Body of pancreas (tissue), 4 donors: ENCODE data around the gene SERPINA6. TPM values are rescaled to one million over a fixed set of nuclear protein-coding genes. Genes with fewer than 3 reads are reported as not detected.
A peak's percentile ranks its signal among the peaks of the same experiment; 100 is the strongest.

Source experiments
- ATAC-seq: fragments of 150-250 bp; one replicate; pipeline ENCODE4 v1.9.1; 2016
- DNase-seq, 4 donors: peaks; one replicate each; pipeline ENCODE4 v3.0.0-alpha.2; 2019
- H3K27ac ChIP-seq, 4 donors: fragments of 200-600 bp; sonication (generic); 1 replicate in 3 of 4; 2 replicates in 1 of 4; pipeline versions ENCODE4 v1.5.1 to v1.6.1; 2016 to 2019; ENCODE audit warnings: mild to moderate bottlenecking in 1 of 4, mixed read lengths in 1 of 4, moderate library complexity in 1 of 4
- H3K27me3 ChIP-seq, 2 donors: fragments of 200-600 bp; sonication (generic); one replicate each; pipeline ENCODE4 v1.6.0; 2016; ENCODE audit warnings: mild to moderate bottlenecking in 1 of 2
- H3K36me3 ChIP-seq, 2 donors: fragments of 200-600 bp; sonication (generic); replicated peaks in 1 of 2; 2 replicates each; pipeline ENCODE4 v1.5.1; 2016; ENCODE audit warnings: low read depth in 2 of 2; ENCODE audit not compliant: insufficient read depth in 1 of 2
- H3K4me1 ChIP-seq: fragments of 200-600 bp; sonication (generic); one replicate; pipeline ENCODE4 v1.6.0; 2016
- H3K4me3 ChIP-seq, 2 donors: fragments of 200-600 bp; sonication (generic); 1 replicate in 1 of 2; 2 replicates in 1 of 2; pipeline ENCODE4 v1.5.1; 2016 to 2019
- H3K9me3 ChIP-seq, 3 donors: fragments of 200-600 bp; sonication (generic); 1 replicate in 2 of 3; 2 replicates in 1 of 3; pipeline ENCODE4 v1.5.1; 2016
- POLR2A ChIP-seq, 3 donors: fragments of 450-650 bp; IDR thresholded peaks; one replicate each; pipeline ENCODE4 v1.6.1; 2016; ENCODE audit warnings: antibody characterized with exemption in 3 of 3, mild to moderate bottlenecking in 2 of 3
- WGBS, 2 donors: methylation state at CpG; one replicate each; pipeline ENCODE4 v1.1.5; 2017; 5-methylcytosine and 5-hydroxymethylcytosine counted together
- intact Hi-C: fragments of 100-400 bp; cut with DNase I; formaldehyde crosslinking; loops from one replicate; pipeline ENCODE4 v1.15.1; 2023
- total RNA-seq, 2 donors: library from RNA; depleted of rRNA; stranded (reverse); fragments of >200 nt; gene quantifications; one replicate each; pipeline ENCODE4 v1.1.0, GENCODE V29; 2016
- TF ChIP-seq, protein P1 (sequence below), 7 experiments: fragments of 450-650 bp in 4 of 7; fragments of 200-600 bp in 3 of 7; sonication (generic) in 3 of 7; IDR thresholded peaks; one replicate each; pipeline ENCODE4 v1.5.1; 2016 to 2019; ENCODE audit warnings: antibody characterized with exemption in 7 of 7

Gene SERPINA6
- total RNA-seq, 2 donors from 2014 or later, result 6.5 to 10.9 TPM

DNA sequence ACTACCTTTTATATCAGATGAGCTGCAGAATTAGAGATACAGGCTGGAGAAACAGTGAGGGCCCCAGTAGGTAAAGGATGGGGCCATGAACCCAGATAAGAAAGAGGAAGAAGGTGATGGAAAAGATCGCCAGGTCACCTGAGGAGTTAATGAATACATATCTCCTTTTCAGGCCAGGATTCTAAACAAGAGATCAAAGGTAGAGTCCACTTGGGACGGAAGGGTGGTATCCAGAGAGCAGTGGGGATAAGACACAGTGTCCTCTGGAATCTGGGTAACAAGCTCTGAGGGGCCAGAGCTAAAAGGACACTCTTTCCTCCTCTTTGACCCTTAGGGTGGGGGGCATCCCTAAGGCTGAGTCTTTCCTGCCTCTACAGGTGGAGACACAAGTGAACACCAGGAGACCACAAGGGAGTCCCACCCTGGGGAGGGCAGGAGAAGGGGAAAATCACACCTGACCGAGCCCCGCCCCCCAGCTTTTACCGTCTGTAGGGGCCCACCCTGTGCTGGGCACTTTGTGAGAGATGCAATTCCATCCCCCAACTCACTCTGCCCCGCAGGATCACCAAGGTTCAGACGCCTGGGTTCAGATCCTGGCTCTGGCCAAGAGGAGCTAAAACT, 37.9 kb upstream of the SERPINA6 start:
- no peaks in the 10 kb centered on the region for H3K9me3 ChIP-seq
- no peak for ATAC-seq
- no peak overlapping the region for H3K27ac ChIP-seq
- TF ChIP-seq, protein P1, sequence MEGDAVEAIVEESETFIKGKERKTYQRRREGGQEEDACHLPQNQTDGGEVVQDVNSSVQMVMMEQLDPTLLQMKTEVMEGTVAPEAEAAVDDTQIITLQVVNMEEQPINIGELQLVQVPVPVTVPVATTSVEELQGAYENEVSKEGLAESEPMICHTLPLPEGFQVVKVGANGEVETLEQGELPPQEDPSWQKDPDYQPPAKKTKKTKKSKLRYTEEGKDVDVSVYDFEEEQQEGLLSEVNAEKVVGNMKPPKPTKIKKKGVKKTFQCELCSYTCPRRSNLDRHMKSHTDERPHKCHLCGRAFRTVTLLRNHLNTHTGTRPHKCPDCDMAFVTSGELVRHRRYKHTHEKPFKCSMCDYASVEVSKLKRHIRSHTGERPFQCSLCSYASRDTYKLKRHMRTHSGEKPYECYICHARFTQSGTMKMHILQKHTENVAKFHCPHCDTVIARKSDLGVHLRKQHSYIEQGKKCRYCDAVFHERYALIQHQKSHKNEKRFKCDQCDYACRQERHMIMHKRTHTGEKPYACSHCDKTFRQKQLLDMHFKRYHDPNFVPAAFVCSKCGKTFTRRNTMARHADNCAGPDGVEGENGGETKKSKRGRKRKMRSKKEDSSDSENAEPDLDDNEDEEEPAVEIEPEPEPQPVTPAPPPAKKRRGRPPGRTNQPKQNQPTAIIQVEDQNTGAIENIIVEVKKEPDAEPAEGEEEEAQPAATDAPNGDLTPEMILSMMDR (IDR thresholded peaks at IDR 0.05), result no peak
- TF ChIP-seq POLR2A (IDR thresholded peaks at IDR 0.05), result no peak
- no peak for DNase-seq
- WGBS, 2 donors, result 31 to 65% methylated on average over 2 to 7 of the region's 7 CpGs
- intact Hi-C loops, result no loop called here
- H3K36me3 ChIP-seq, result no peaks in the 10 kb centered on the region
- H3K4me3 ChIP-seq, result no peak overlapping the region
- H3K27me3 ChIP-seq, result no peaks in the 10 kb centered on the region
- no peaks in the 10 kb centered on the region for H3K4me1 ChIP-seq

DNA sequence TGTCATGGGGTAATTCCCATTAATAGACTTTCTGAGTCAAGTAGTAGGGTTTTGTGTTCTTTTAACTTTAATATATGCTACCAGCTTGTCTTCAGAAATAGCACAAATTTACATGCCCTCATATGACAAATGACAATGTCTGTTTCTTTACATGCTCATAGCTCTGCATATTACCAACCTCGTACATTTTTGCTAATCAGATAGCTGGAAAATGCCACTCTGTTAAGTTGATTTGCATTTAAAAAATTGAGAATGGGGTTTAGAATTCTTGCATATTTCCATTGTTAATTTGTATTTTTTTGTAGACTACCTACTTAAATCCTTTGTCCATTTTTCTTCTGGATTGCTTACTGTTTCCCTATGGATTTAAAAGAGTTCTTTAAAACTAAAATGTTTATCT, 34.0 kb upstream of the SERPINA6 start:
- TF ChIP-seq POLR2A (IDR thresholded peaks at IDR 0.05), result no peak
- TF ChIP-seq, protein P1 (IDR thresholded peaks at IDR 0.05), result no peak
- intact Hi-C loops, result no loop called here
- WGBS, 2 donors, result 39 to 46% methylated on average over 1 of the region's 1 CpG

DNA sequence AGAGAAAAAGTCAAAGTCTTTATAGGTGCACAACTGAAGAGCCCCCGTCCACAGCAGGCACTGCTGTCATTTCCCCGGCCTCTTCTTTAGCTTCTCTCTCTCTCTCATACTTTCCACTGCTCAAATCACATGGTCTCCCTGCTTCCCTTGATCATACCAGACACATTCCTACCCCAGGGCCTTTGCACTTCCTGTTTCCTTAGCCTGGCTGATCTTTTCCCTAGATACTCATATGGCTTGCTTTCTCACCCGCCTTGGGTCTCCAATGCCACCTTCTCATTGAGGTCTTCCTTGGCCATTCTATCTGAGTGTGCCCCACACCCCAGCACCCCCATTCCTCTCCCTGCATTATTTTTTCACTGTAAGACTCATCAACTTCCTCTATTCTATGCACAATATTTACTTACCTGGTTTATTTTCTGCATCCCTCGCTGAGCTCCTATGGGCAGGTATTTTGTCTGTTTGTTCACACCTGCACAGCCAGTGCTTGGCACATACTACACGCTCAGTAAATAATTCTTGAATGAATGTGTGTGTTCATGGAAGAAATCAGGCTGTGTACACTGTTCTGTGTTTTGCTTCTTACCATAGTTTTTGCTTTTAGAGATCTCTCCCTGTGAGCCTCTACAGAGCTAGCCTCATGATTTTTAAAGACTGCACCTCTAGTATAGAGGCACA, 33.4 kb upstream of the SERPINA6 start:
- ATAC-seq, result no peak
- 64 to 67% methylated on average over 5 of the region's 5 CpGs for WGBS, 2 donors

More for the DNA sequence above, 34.0 kb upstream of the SERPINA6 start:
- H3K27ac ChIP-seq, result no peak overlapping the region
- H3K36me3 ChIP-seq, result no peaks in the 10 kb centered on the region
- H3K4me3 ChIP-seq, result no peak overlapping the region
- H3K4me1 ChIP-seq, result peaks cover 5% of the 10 kb centered on the region
- no peaks in the 10 kb centered on the region for H3K27me3 ChIP-seq
- no peak for ATAC-seq
- no peaks in the 10 kb centered on the region for H3K9me3 ChIP-seq
- no peak for DNase-seq

DNA sequence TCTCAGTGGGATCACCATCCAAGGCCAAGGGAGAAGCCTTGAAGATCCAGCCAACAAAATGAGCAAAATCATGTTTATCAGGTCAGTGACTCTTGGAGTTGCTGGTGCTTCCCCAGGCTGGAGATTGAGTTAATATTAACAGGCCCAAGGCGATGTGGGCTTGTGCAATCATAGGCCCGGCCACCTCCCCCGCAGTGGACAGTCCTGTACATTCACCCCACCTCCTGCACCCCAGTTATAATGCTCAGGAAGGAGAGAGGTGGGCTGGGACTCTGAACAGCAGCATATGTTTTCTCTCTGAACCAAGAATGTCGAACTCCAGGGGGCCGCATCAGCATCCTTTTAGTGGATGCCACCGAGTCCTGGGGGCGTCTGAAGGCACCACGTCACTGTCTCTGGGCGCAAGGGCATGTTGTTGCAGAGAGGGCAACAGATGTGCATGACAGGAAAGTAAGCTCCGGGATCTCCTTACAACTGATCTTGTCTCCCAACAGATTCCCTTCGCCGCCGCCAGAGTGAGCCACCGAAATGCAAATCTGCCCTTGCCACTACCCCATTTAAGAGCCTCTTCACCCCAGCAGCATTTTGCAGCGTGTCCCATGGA, 32.2 kb upstream of the SERPINA6 start:
- Histone ChIP-seq H3K9me3 (no peaks in the 10 kb centered on the region), H3K4me1 (peaks cover 5% of the 10 kb centered on the region), H3K27ac (no peak overlapping the region), H3K4me3 (no peak overlapping the region), H3K27me3 (no peaks in the 10 kb centered on the region), H3K36me3 (no peaks in the 10 kb centered on the region)
- 6 to 21% methylated on average over 15 of the region's 15 CpGs for WGBS, 2 donors
- ATAC-seq (peak; percentile 59), DNase-seq (peak; percentile 18 to 49 (median 33))
- intact Hi-C loops, result no loop called here
- TF ChIP-seq, protein P1 (IDR thresholded peaks at IDR 0.05), result peak in 5 of 7 experiments; percentile 17 to 45 (median 20)
- TF ChIP-seq POLR2A (IDR thresholded peaks at IDR 0.05), result no peak

More for the DNA sequence above, 33.4 kb upstream of the SERPINA6 start:
- Histone ChIP-seq H3K4me3 (no peak overlapping the region), H3K27ac (no peak overlapping the region), H3K9me3 (no peaks in the 10 kb centered on the region), H3K36me3 (no peaks in the 10 kb centered on the region), H3K27me3 (no peaks in the 10 kb centered on the region), H3K4me1 (peaks cover 5% of the 10 kb centered on the region)
- DNase-seq, result no peak
- TF ChIP-seq POLR2A (IDR thresholded peaks at IDR 0.05), result no peak
- TF ChIP-seq, protein P1 (IDR thresholded peaks at IDR 0.05), result no peak
- intact Hi-C loops, result no loop called here
